HG02852 (cell line): ENCODE measurements around the gene ANKRD60.

Experiments used
- ATAC-seq: cut with Tn5 transposase; IDR thresholded peaks from one replicate; pipeline ENCODE4 v1.9.1; 2021; ENCODE audit warnings: mild to moderate bottlenecking, moderate library complexity; ENCODE audit not compliant: unreplicated experiment

ANKRD60 gene, protein sequence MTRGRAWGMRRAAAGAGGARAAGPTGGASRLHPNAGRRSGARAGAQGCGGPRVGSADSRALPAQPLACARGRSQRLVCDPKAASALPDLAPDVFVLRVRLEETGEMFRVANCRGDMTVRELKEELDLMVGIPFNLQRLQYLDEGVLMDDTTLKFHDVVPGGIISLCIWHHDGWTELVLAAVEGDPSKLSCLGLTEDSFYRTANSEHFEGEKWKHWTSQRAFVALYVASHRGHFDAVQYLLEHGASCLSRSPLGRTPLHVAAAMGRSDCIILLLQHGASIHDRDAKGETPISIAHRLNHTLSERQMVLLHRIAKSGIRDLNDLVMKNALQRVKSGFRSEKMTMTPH

GRCh38 chr20:58228484-58229197 lies at the start of gene ANKRD60:
TSS of gene ANKRD60 (minus strand) at chr20:58228653. CDS start at chr20:58228653, 0 bp downstream.
- ATAC-seq = no peak

DNA sequence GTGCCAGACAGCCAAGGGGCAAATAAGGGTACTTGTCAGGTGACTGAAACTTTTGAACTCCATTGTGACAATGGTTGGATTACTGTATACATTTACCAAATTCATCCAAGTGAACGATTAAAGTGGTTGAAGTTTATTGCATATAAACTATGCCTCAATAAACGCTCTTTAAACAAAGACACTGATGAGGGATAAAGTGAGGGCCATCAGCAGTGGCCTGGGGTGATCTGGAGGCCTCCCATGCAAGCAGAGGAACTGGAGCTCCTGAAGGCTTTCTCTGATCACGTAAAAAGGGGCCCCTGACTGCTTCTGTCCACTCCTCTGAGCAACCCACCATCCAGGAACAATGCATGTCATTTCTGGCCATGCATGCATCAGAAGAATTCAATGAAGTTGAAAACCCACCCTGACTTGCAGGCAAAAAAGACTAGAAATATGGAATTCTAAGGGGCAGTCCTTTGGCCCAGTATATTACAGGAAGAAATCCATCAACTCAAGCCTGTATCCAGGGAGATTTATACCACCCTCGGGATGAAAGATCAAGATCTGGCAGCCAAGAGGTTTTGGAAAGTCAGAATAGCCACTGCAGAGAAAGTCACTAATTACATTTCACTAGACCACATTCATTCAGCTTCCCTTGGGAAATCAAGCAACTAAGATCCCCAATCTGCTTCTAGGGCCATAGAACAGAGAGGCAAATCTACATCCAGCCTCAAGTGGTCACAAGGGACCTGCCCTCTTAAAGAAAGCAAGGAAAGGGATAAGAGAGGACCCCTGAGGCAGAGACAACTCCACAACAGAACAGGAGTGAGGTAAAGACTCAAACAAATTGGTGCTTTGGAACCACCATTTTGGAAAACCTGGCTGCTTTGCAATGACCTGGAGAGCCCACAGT lies 49.4 kb upstream of the ANKRD60 start:
- no peak for ATAC-seq

GRCh38 chr20:58277107-58277506 lies 48.7 kb upstream of the ANKRD60 start:
- ATAC-seq = no peak

- ATAC-seq = no peak
Measured at GRCh38 chr20:58274384-58274783, 45.9 kb upstream of the ANKRD60 start.

DNA sequence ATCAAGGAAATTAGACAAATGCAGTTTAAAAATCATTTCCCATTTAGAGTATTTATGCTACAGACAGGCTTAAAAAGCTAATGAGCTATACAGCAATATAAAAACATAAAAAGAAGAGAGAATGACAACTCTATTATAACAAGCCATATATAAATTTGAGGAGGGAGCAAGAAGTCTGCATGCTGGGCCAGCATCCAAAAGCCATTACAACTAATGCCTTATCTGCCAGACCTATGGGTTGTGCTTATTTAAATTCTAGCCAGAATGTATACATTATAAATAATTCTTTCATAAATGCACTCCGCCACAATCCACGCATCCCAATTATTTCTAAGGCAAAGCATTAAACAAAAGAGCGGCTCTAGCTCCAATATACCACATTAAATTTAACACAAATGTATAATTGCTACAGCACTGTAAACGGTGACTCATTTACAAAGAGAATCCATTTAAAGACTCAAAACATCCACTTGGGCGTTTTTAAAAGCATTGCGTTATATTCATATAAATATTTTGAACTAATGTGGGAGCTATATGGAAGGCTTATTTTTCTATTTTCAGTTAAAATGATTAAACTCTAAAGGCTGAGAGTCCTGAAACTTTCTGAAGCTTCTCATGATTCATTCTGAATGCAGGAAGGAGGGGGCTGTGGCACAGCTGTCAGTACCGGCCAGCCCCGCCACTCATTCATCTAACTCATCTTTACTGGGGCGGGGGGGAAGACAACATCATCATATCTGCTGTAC lies 43.3 kb upstream of the ANKRD60 start:
- no peak for ATAC-seq

- ATAC-seq = no peak
Measured at GRCh38 chr20:58268936-58269619, 40.6 kb upstream of the ANKRD60 start.

- ATAC-seq = no peak
Measured at GRCh38 chr20:58268421-58268821, 40.0 kb upstream of the ANKRD60 start.

GRCh38 chr20:58267389-58268215 lies 39.1 kb upstream of the ANKRD60 start:
- no peak for ATAC-seq

DNA sequence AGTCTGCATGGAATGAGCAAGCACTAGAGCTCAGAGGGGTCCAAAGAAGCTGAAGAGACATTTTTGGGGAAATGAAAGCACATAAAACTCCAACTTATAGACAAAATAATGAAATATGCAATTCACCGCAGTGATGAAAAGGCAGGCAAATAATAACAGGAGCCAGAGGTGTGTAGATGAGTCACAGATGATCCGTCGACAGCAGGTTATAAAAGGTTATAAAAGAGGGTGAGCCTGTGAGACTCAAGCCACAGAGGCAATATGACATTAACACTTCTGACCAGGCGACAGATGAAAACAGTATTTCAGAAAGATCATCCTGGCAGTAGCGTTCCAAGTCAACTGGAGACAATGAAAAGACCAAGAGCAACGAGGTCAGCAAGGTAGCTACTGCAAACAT lies 35.8 kb upstream of the ANKRD60 start:
- no peak for ATAC-seq

- ATAC-seq = no peak
Measured at GRCh38 chr20:58261660-58262059, 33.2 kb upstream of the ANKRD60 start.

GRCh38 chr20:58260006-58260405 lies 31.6 kb upstream of the ANKRD60 start:
- no peak for ATAC-seq

DNA sequence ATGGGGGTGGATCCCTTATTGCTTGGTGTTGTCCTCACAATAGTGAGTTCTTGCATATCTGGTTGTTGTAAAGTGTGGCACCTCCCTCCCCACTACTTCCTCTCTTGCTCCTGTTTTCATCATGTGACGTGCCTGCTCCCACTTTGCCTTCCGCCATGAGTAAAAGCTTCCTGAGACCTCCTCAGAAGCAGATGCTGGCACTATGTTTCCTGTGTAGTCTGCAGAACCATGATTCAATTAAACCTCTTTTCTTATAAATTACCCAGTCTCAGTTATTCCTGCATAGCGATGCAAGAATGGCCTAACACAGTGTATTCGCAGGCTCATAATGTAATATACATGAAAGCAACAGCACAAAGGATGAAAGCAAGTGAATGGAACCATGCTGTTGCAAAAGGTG lies 28.4 kb upstream of the ANKRD60 start:
- no peak for ATAC-seq

GRCh38 chr20:58256307-58256706 lies 27.9 kb upstream of the ANKRD60 start:
- ATAC-seq = no peak

GRCh38 chr20:58254890-58255289 lies 26.4 kb upstream of the ANKRD60 start:
- ATAC-seq = no peak

DNA sequence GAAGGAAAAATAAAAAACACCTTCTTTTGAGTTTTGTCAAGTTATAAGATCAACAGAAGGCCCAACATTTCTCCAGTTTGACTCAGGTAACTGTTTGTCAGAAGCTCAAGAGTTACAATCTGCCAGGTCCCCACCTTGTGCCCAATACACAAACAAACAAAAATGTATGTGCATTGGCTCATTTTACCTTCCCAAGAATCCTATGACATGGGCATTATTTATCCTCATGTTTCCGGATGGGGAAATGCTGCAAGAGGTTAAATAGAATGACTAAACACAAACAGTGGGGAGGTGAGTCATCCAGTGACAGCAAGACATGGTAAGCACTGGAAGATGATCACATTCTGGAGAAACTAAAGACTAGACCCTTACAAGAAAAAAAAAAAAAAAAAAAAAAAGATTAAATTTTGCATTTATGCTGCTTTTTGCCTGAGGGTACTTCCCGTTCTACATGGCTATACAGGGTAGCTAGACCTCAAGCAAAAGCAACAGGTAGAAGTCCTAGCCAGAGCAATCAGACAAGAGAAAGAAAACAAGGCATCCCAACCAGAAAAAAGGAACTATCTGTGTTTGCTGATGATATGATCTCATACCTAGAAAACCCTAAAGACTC lies 23.6 kb upstream of the ANKRD60 start:
- no peak for ATAC-seq

- ATAC-seq = no peak
Measured at GRCh38 chr20:58251348-58251978, 23.0 kb upstream of the ANKRD60 start.

DNA sequence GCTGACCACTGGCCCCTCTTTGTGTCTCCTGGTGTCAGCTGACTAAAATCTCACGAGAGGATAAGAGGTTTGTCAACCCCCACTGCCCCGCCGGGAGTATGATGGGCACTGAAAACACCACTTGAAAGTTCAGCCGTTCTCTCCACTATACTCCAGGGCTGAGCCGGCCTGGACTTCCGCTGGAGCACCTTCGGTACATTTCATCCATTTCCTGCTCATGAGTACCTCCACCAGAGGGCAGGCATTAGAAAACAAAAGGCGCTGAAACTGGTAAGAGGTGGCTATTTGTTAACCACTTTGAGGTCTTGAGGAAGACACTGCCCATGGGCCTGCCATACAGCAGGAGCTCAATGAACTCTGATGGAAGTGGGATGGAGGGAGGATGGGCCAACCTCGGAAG lies 17.9 kb upstream of the ANKRD60 start:
- ATAC-seq = no peak

DNA sequence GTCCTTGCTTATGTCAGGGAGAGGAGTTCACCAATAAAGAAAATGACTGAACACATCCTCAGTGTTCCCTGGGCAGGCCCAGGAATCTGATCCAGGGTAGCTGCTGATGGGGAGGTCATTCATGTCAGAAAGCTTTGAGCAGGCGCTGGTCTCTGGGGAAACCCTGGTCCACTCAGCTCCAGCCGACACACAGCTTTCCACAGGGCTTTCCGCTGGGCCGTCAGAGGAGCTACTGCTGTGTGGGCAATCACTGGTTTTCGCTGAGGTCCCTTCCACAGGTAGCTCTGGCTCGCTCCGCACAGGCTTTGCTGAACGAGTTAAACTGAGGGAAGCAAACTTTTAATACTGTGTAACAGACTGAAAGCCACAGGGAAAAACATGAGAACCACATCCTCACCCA lies 17.5 kb upstream of the ANKRD60 start:
- ATAC-seq = no peak
